Measurements from ENCODE around the gene PCSK5.

PCSK5 gene

GRCh38 chr9:75847085-75847484 is 43.4 kb upstream of the PCSK5 start:
- no peaks in the 10 kb centered on the region for H3K36me3 ChIP-seq (replicated peaks; ENCODE audit: insufficient read depth, low read length)
- TF ChIP-seq EZH2phosphoT487 (IDR thresholded peaks at IDR 0.05; ENCODE audit: low read length) (no peak), EZH2 (optimal IDR thresholded peaks at IDR 0.05; ENCODE audit: low read depth, low read length) (no peak)
- TF ChIP-seq, protein P1, sequence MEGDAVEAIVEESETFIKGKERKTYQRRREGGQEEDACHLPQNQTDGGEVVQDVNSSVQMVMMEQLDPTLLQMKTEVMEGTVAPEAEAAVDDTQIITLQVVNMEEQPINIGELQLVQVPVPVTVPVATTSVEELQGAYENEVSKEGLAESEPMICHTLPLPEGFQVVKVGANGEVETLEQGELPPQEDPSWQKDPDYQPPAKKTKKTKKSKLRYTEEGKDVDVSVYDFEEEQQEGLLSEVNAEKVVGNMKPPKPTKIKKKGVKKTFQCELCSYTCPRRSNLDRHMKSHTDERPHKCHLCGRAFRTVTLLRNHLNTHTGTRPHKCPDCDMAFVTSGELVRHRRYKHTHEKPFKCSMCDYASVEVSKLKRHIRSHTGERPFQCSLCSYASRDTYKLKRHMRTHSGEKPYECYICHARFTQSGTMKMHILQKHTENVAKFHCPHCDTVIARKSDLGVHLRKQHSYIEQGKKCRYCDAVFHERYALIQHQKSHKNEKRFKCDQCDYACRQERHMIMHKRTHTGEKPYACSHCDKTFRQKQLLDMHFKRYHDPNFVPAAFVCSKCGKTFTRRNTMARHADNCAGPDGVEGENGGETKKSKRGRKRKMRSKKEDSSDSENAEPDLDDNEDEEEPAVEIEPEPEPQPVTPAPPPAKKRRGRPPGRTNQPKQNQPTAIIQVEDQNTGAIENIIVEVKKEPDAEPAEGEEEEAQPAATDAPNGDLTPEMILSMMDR (IDR thresholded peaks at IDR 0.05; ENCODE audit: low read length): no peak
- H3K4me3 ChIP-seq (ENCODE audit: low read length): no peak overlapping the region

GRCh38 chr9:75850459-75851200 is 39.8 kb upstream of the PCSK5 start:
- H3K4me3 ChIP-seq (ENCODE audit: low read length): no peak overlapping the region
- H2AFZ ChIP-seq (ENCODE audit: low read length): no peak overlapping the region
- H3K9me3 ChIP-seq (replicated peaks; ENCODE audit: insufficient read depth, low read length): no peaks in the 10 kb centered on the region
- H3K36me3 ChIP-seq (replicated peaks; ENCODE audit: insufficient read depth, low read length): no peaks in the 10 kb centered on the region
- no peak overlapping the region for H3K9ac ChIP-seq (ENCODE audit: low read length)
- H3K79me2 ChIP-seq (ENCODE audit: low read length): no peaks in the 10 kb centered on the region
- TF ChIP-seq EZH2phosphoT487 (IDR thresholded peaks at IDR 0.05; ENCODE audit: low read length): no peak
- TF ChIP-seq, protein P1 (IDR thresholded peaks at IDR 0.05; ENCODE audit: low read length): no peak
- no peak for TF ChIP-seq EZH2 (optimal IDR thresholded peaks at IDR 0.05; ENCODE audit: low read depth, low read length)
- DNase-seq: no peak
- H3K4me2 ChIP-seq (ENCODE audit: low read depth, low read length): no peak overlapping the region
- H3K27me3 ChIP-seq (replicated peaks; ENCODE audit: insufficient read depth, low read length): no peaks in the 10 kb centered on the region
- no peaks in the 10 kb centered on the region for H3F3A ChIP-seq (ENCODE audit: insufficient read depth, low read length)
- H3K9me2 ChIP-seq (replicated peaks; ENCODE audit: insufficient read depth, low read length): no peaks in the 10 kb centered on the region
- no peak overlapping the region for H3K27ac ChIP-seq (ENCODE audit: low read length)
- no peaks in the 10 kb centered on the region for H3K4me1 ChIP-seq (ENCODE audit: low read length)
- no peaks in the 10 kb centered on the region for H4K20me1 ChIP-seq (ENCODE audit: insufficient read depth, low read length)

More at GRCh38 chr9:75847085-75847484, 43.4 kb upstream of the PCSK5 start:
- Histone ChIP-seq H2AFZ (ENCODE audit: low read length) (no peak overlapping the region), H3K9me3 (replicated peaks; ENCODE audit: insufficient read depth, low read length) (no peaks in the 10 kb centered on the region), H3K79me2 (ENCODE audit: low read length) (no peaks in the 10 kb centered on the region), H4K20me1 (ENCODE audit: insufficient read depth, low read length) (no peaks in the 10 kb centered on the region), H3K9ac (ENCODE audit: low read length) (no peak overlapping the region), H3K4me2 (ENCODE audit: low read depth, low read length) (no peak overlapping the region), H3K27me3 (replicated peaks; ENCODE audit: insufficient read depth, low read length) (no peaks in the 10 kb centered on the region), H3K27ac (ENCODE audit: low read length) (no peak overlapping the region), H3F3A (ENCODE audit: insufficient read depth, low read length) (no peaks in the 10 kb centered on the region), H3K9me2 (replicated peaks; ENCODE audit: insufficient read depth, low read length) (no peaks in the 10 kb centered on the region), H3K4me1 (ENCODE audit: low read length) (no peaks in the 10 kb centered on the region)
- no peak for DNase-seq

GRCh38 chr9:75851917-75852316 is 38.6 kb upstream of the PCSK5 start:
- no peak overlapping the region for H3K27ac ChIP-seq (ENCODE audit: low read length)
- no peak overlapping the region for H3K4me2 ChIP-seq (ENCODE audit: low read depth, low read length)
- no peak for DNase-seq
- no peaks in the 10 kb centered on the region for H3F3A ChIP-seq (ENCODE audit: insufficient read depth, low read length)
- no peak overlapping the region for H2AFZ ChIP-seq (ENCODE audit: low read length)
- no peak overlapping the region for H3K9ac ChIP-seq (ENCODE audit: low read length)
- no peaks in the 10 kb centered on the region for H3K79me2 ChIP-seq (ENCODE audit: low read length)
- TF ChIP-seq EZH2 (optimal IDR thresholded peaks at IDR 0.05; ENCODE audit: low read depth, low read length) (no peak), EZH2phosphoT487 (IDR thresholded peaks at IDR 0.05; ENCODE audit: low read length) (no peak)
- TF ChIP-seq, protein P1 (IDR thresholded peaks at IDR 0.05; ENCODE audit: low read length): no peak
- H3K36me3 ChIP-seq (replicated peaks; ENCODE audit: insufficient read depth, low read length): no peaks in the 10 kb centered on the region
- H3K27me3 ChIP-seq (replicated peaks; ENCODE audit: insufficient read depth, low read length): no peaks in the 10 kb centered on the region
- no peaks in the 10 kb centered on the region for H3K9me3 ChIP-seq (replicated peaks; ENCODE audit: insufficient read depth, low read length)
- H3K4me3 ChIP-seq (ENCODE audit: low read length): no peak overlapping the region
- no peaks in the 10 kb centered on the region for H4K20me1 ChIP-seq (ENCODE audit: insufficient read depth, low read length)
- no peaks in the 10 kb centered on the region for H3K4me1 ChIP-seq (ENCODE audit: low read length)
- H3K9me2 ChIP-seq (replicated peaks; ENCODE audit: insufficient read depth, low read length): no peaks in the 10 kb centered on the region
